ENCODE results near the gene ZDHHC17.

The ZDHHC17 gene

GRCh38 chr12:76878099-76878898 is 114.4 kb downstream of the ZDHHC17 start:
- peak; percentile 16 for DNase-seq (ENCODE audit: low spot score)

DNA sequence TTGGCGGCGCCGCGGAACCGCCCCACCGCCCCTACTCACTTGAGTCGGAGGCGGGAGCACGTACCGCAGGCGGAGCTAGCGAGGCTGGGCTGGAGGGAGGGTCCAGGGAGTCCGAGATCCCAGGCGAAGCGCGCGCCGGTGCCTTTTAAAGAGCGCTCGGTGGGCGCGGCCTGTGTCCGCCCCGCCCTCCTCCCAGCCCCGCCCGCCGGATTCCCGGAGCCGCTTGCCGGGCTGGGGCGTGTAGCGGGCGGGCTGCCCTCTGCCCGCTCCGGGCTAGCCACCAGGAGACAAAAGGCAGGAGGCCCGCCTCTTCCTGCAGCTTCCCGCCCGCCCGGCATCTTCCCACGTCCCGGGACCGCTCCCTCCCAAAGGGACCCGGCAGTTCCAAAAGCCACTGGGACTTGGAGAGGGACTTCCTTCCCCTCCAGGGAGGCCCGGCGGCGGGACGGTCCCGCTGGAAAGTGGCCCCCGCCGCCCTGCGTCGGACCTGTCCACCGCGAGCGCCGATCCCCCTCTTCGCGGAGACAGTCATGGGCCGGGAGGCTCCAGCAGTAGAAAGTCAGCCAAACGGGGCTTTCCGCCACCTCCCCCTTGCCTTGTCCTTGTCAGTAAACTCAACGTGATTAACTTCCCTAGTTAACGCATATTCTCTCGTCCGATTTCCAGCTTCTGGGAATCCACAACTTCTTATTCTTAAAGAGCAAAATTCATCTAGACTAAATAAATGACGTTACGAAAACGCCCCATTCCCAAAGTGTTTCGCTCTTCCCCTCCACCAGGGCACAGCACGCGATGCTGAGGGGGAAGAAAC is 115.2 kb downstream of the ZDHHC17 start, which contains the start of gene CSRP2:
Gene CSRP2 (minus strand): TSS at position 121 of the 811 bp plus-strand sequence. CDS start 12,759 bp downstream, outside the sequence.
- DNase-seq (ENCODE audit: low spot score): peak; percentile 94

GRCh38 chr12:76879710-76880518 is 116.0 kb downstream of the ZDHHC17 start:
- no peak for DNase-seq (ENCODE audit: low spot score)

GRCh38 chr12:76880519-76881023 is 116.7 kb downstream of the ZDHHC17 start:
- no peak for DNase-seq (ENCODE audit: low spot score)

GRCh38 chr12:76881142-76881541 is 117.2 kb downstream of the ZDHHC17 start:
- no peak for DNase-seq (ENCODE audit: low spot score)

DNA sequence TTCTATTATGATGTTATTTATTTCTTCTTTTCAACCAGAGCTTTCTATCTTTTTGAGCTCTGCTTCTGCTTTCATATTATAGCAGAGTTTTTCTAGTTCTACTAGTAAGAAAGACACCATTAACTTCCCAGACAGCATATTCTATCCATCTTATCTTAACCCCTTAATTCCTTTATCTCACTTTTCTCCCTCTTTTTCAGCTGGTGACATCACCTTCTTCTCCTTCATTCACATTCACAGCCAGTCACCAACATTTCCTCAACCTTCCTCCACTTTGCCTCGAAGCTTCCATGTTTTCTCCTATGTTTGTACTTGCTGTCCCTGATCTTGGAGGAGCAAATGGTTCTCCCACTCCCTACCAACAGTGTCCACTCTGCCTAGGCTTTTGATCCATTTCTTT is 118.5 kb downstream of the ZDHHC17 start:
- DNase-seq (ENCODE audit: low spot score): no peak

DNA sequence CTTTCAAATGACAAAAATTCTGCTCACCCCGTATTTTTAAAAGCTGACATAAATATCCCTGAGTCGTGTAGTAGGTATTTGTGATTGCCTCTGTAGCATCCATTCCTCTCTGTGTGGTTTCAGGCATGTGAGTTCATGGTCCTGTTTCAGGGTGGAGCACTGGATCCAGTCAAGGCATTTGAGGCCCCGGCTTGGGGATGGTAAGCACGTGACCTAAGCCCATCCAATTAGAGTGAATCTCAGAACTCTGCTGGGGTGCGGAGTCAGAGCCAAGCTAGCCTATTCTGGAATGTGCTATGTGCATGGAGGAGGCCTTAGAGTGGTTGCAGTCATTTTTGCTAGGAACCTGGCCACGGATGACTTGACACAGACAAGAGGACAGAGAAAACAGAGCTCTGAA is 119.2 kb downstream of the ZDHHC17 start:
- peak; percentile 63 for DNase-seq (ENCODE audit: low spot score)

DNA sequence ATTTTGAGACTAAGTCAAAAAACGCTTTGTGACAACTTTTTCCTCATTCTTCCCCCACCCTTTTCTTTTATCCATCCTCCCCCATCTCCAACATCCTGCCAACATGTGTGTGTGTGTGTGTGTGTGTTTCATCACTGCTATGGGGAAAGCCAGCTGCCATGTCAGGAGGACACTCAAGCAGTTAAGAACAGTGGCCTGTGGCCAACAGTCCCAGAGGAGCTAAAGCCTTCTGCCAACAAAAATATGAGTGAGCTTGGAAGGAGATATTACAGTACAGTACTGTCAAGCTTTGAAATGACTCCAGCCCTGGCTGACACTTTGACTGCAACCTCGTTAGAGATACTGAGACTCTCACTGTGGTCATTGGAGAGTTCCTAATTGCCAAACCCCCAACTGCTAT is 119.9 kb downstream of the ZDHHC17 start:
- DNase-seq (ENCODE audit: low spot score): no peak

DNA sequence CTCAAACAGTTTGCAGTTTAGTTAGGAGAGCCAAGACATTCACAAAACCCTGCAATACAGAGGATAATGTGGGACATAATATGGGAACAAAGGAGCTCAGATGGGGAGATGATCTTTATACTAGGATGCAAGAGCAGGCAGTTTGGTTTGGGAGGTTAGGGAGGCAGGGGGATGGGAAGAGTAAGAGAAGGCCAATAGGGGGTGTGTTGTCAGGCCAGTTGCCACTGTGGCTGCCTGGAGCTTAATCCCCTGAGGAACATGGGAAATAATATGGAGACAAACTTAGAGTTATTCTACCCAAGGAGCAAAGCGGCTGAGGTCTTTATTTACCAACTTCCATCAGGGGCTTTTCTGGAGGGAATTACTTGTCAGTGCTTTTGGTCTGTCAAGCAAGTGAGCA is 124.9 kb downstream of the ZDHHC17 start:
- DNase-seq (ENCODE audit: low spot score): no peak

DNA sequence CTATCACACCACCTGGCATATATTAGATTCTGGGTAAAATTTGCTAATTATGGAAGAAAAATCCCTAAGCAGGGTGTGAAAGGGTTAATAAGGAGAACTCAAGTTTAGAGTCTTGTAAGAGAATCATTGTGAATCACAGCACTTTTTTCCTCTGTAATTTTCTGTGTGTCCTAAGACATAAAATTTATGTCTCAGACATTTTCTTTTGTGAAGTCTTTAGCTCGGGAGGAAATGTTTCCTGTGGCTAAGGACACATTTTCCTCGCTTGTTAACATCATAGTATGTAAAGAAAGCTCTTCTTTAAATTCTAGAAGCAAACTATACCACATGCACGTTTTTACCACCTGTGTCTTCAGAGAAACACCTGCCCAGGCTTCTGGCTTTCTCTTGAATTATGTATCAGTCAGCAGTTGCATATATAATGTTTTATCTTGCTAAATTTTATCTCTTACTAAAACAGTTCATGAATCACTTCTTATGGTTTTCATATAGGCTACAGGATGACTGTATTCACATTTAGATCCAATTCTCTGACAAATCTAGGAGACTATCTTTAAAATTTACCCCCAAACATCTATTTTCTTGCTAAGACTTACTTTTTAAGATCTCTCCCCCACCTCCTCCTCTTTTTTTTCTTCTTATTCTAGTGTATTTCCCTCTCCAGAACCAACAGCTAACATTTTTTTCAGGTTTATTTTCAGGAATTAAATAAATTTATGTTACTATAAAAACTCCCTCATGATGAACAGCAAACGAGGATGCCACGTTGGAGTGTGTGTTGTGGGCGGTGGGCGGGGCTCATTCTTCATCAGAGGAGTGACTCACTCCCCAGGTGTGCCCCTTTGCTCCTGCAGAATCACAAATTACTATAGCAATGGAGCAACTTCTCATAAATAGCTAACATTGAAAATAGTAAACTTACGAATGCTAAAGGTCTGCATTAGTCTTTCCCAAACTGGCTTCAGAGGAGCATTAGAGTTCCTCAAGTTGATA is 126.5 kb downstream of the ZDHHC17 start:
- no peak for DNase-seq (ENCODE audit: low spot score)

DNA sequence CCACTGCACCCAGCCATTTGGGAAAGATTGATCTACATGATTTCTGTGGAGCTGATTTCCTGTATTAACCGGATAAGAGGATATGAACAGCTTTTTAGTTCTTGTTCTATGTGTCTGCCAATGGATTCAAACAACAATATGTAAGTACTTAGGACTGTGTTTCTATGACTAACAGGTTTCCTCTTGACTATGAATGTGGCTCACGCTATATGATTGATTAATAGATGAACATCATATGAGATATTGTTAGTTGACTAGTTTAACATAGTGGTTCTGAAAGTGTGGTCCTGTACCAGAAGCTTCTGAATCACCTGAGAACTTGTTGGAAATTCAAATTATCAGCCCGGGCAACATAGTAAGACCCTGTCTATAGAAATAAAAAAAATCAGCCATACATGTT is 127.7 kb downstream of the ZDHHC17 start:
- DNase-seq (ENCODE audit: low spot score): no peak

GRCh38 chr12:76895796-76896195 is 131.9 kb downstream of the ZDHHC17 start:
- DNase-seq (ENCODE audit: low spot score): no peak

DNA sequence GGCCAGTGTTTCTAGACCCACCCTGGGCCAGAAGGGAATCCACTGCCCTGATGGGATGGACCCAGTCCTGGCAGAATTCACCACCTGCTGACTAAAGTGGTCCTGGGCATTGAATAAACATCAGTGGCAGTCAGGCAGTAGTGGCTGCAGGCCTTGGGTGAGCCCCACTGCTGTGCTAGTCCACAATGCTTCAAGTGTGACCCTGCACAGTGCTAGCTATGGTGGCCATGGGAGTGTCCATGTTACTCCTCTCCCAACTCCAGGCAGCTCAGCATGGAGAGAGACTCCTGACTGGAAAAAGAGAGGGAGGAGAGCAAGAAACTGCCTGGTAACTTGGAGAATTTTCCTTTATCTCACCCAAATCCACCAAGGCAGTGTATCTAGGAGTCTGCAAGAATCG is 132.4 kb downstream of the ZDHHC17 start:
- DNase-seq (ENCODE audit: low spot score): no peak

DNA sequence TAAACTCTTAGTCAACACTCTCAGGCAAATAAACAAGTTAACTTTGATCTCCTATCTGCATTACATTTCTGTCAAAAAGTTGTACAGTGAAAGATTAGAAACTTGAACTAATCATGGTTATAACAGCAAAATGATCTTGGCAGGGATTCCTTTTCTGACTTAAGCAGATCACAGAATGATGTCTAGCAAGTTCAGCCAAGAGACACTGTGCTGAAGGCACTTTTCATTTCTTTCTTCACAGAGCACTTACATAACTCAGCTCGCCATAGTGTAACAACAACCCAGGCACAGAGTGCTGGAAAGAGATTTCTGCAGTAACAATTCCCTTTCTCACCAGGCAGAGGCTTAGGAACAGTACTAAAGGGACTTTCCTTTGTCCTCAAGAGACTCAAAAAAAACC is 134.5 kb downstream of the ZDHHC17 start:
- DNase-seq (ENCODE audit: low spot score): no peak

DNA sequence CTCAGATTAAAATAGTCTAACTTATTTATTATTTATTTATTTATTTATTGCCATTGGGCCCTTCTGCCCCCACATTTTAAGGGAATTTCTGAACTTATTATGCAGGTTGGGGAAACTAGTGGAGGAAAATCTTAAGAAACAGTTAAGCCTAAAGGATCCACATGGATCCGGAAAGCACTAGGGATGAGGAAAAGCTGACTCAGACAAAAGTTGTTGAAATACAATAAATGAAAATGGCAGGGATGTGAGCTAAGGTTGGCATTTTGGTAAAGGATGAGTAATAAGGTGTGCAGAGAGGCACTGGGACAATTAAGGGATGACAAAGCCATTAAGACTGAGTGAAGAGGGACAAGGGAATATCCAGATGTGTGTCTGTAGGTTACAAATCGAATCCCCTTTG is 135.6 kb downstream of the ZDHHC17 start:
- no peak for DNase-seq (ENCODE audit: low spot score)

GRCh38 chr12:76901628-76902380 is 137.9 kb downstream of the ZDHHC17 start:
- no peak for DNase-seq (ENCODE audit: low spot score)
